ENCODE data around the gene FBXL7.
A peak's percentile ranks its signal among the peaks of the same experiment; 100 is the strongest.

The FBXL7 gene

GRCh38 chr5:15715967-15716366, 216.0 kb downstream of the FBXL7 start:
- H3K27ac ChIP-seq = peak overlapping the region; percentile 25
- TF ChIP-seq CTCF (conservative IDR thresholded peaks at IDR 0.05) = no peak

GRCh38 chr5:15717001-15717400, 217.0 kb downstream of the FBXL7 start:
- H3K27ac ChIP-seq = no peak overlapping the region
- TF ChIP-seq CTCF (conservative IDR thresholded peaks at IDR 0.05) = no peak

- H3K27ac ChIP-seq = peak overlapping the region; percentile 67; the same call in 1 of the 2 replicates
Measured at GRCh38 chr5:15718421-15719179, 218.6 kb downstream of the FBXL7 start.

GRCh38 chr5:15719784-15720183, 219.8 kb downstream of the FBXL7 start:
- H3K27ac ChIP-seq = peak overlapping the region; percentile 67
- no peak for TF ChIP-seq CTCF (conservative IDR thresholded peaks at IDR 0.05)

More at GRCh38 chr5:15718421-15719179, 218.6 kb downstream of the FBXL7 start:
- no peak for TF ChIP-seq CTCF (conservative IDR thresholded peaks at IDR 0.05)

- TF ChIP-seq CTCF (conservative IDR thresholded peaks at IDR 0.05) = no peak
- H3K27ac ChIP-seq = peak overlapping the region; percentile 67; the same call in 1 of the 2 replicates
Measured at GRCh38 chr5:15720515-15720914, 220.5 kb downstream of the FBXL7 start.

GRCh38 chr5:15722305-15722704, 222.3 kb downstream of the FBXL7 start:
- no peak overlapping the region for H3K27ac ChIP-seq
- no peak for TF ChIP-seq CTCF (conservative IDR thresholded peaks at IDR 0.05)

- H3K27ac ChIP-seq = no peak overlapping the region
- no peak for TF ChIP-seq CTCF (conservative IDR thresholded peaks at IDR 0.05)
Measured at GRCh38 chr5:15727375-15727774, 227.4 kb downstream of the FBXL7 start.
